Measurements from ENCODE around the gene AKR1C3.

DNA sequence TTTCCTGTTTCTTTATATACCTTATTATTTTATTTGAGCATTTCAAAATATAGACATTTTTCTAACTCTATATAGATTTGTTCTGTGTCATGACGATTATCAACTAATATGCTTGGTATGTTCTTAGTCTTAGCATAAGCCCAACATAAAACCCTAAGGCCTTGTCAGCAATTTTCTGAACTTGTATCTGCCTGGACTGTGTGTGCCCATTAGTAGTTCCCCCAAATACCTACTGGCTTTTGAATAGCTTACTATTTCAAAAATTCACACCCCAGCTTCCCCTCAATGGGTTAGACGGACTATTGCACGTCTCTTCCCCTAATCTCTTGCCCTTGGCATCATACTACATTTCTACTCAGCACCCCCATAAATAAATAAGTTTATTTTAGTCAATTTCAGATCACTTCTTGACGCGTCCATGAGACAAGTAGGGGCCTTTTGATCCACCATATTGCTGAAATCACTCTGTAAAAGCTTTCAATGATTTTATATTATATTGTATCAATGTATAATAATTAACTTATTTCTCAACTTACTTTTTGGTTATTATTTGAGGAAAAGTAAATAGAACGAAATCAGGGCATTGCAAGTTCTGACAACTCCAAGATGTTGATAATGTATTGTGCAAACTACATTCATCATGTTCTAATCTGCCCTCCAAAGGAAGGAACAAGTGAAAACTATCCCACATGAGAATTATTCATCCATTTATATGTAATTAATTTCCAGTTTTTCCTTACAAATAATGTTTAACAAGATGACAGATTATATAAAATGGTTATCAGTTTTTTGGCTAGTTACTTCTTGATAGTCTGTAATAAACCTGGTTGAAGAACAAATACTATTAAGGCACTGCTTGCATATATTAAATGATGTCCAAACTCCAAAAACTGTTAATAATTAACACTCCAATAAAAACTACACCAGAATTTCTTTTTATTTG, 1.1 kb upstream of the AKR1C3 start:
- TF ChIP-seq, protein P1, sequence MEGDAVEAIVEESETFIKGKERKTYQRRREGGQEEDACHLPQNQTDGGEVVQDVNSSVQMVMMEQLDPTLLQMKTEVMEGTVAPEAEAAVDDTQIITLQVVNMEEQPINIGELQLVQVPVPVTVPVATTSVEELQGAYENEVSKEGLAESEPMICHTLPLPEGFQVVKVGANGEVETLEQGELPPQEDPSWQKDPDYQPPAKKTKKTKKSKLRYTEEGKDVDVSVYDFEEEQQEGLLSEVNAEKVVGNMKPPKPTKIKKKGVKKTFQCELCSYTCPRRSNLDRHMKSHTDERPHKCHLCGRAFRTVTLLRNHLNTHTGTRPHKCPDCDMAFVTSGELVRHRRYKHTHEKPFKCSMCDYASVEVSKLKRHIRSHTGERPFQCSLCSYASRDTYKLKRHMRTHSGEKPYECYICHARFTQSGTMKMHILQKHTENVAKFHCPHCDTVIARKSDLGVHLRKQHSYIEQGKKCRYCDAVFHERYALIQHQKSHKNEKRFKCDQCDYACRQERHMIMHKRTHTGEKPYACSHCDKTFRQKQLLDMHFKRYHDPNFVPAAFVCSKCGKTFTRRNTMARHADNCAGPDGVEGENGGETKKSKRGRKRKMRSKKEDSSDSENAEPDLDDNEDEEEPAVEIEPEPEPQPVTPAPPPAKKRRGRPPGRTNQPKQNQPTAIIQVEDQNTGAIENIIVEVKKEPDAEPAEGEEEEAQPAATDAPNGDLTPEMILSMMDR (IDR thresholded peaks at IDR 0.05; ENCODE audit: extremely low read depth in 1 of 2, insufficient read depth in 1 of 2, low read depth in 1 of 2, low read length in 2 of 2) = no peak
- TF ChIP-seq POLR2A (IDR thresholded peaks at IDR 0.05; ENCODE audit: low read depth, low read length) (no peak), MYC (IDR thresholded peaks at IDR 0.05; ENCODE audit: low read depth, low read length) (no peak), JUN (IDR thresholded peaks at IDR 0.05; ENCODE audit: borderline replicate concordance, insufficient read depth, insufficient read length, low read depth) (no peak), MAX (IDR thresholded peaks at IDR 0.05; ENCODE audit: insufficient read depth, insufficient read length) (no peak)
